ENCODE results near the gene HILPDA.

GRCh38 chr7:128415217-128415785, 40.4 kb upstream of the HILPDA start:
- TF ChIP-seq, protein P1, sequence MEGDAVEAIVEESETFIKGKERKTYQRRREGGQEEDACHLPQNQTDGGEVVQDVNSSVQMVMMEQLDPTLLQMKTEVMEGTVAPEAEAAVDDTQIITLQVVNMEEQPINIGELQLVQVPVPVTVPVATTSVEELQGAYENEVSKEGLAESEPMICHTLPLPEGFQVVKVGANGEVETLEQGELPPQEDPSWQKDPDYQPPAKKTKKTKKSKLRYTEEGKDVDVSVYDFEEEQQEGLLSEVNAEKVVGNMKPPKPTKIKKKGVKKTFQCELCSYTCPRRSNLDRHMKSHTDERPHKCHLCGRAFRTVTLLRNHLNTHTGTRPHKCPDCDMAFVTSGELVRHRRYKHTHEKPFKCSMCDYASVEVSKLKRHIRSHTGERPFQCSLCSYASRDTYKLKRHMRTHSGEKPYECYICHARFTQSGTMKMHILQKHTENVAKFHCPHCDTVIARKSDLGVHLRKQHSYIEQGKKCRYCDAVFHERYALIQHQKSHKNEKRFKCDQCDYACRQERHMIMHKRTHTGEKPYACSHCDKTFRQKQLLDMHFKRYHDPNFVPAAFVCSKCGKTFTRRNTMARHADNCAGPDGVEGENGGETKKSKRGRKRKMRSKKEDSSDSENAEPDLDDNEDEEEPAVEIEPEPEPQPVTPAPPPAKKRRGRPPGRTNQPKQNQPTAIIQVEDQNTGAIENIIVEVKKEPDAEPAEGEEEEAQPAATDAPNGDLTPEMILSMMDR (optimal IDR thresholded peaks at IDR 0.05 in 1 of 3, IDR thresholded peaks at IDR 0.05 in 1 of 3, conservative IDR thresholded peaks at IDR 0.05 in 1 of 3; ENCODE audit: extremely low read depth in 1 of 3, insufficient read depth in 2 of 3, low read length in 3 of 3), result no peak
- no peak for TF ChIP-seq EZH2 (IDR thresholded peaks at IDR 0.05; ENCODE audit: low read length)

All from keratinocyte (primary cell).